Stimulated activated CD8-positive, alpha-beta memory T cell treated with anti-CD3 and anti-CD28 coated beads, Interleukin-7, amount 100 ng/mL, for 48 hours (primary cell): Measurements from ENCODE around the gene KRT79.
"Not testable (repeated sequence)": the region's sequence is repeated elsewhere in the genome, so short reads cannot be mapped to it uniquely, and the experiment has no call there.

Source experiments
- DNase-seq, 2 donors: peaks; one replicate each; pipeline ENCODE4 v3.0.0-alpha.2; 2020; ENCODE audit warnings: low read depth in 1 of 2; ENCODE audit errors: extremely low read depth in 1 of 2

KRT79 gene

DNA sequence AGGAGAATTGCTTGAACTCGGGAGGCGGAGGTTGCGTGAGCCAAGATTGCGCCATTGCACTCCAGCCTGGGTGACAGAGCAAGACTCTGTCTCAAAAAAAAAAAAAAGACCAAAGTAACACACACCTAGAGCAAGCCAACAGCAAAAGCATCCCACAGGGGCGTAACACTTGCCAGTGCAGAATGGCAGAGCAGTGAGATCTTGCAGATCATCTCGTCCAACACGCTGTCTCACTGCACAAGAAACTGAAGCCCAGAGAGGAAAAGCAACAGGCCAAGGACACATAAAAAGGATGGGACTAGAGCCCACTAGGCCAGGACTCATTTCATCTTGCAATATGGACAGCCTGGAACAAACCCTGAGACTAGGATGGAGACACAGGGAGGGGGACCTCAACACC is 27.4 kb upstream of the KRT79 start:
- no peak for DNase-seq

- DNase-seq, result no peak
Observed at GRCh38 chr12:52860102-52860823, 26.2 kb upstream of the KRT79 start.

- DNase-seq, result no peak
Observed at GRCh38 chr12:52857500-52857899, 23.4 kb upstream of the KRT79 start.

DNA sequence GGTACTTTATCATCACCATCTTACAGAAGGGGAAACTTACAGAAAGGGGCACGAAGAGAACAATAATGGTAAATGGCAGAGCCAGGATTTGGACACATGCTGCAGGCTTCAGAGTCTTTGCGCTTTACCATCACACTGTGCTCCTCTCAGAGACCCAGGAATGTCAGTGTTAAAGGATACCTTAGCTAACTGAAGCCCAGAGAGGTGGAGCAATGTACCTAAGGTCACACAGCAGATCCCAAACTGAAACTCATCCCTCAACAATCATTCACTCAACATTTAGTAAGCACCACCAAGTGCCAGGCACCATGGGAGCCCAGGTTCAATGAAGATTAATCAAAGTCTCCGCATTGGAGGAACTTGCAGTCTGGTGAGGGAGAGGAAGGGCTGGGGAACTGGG is 22.7 kb upstream of the KRT79 start:
- no peak for DNase-seq

DNA sequence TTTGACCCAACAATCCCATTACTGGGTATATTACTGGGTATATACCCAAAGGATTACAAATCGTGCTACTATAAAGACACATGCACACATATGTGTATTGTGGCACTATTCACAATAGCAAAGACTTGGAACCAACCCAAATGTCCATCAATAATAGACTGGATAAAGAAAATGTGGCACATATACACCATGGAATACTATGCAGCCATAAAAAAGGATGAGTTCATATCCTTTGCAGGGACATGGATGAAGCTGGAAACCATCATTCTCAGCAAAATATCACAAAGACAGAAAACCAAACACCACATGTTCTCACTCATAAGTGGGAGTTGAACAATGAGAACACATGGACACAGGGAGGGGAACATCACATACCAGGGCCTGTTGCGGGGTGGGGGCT is 22.0 kb upstream of the KRT79 start:
- not testable (repeated sequence) for DNase-seq

- DNase-seq, result no peak
Observed at GRCh38 chr12:52851787-52852186, 17.7 kb upstream of the KRT79 start.

GRCh38 chr12:52850681-52851080 is 16.6 kb upstream of the KRT79 start:
- no peak for DNase-seq

DNA sequence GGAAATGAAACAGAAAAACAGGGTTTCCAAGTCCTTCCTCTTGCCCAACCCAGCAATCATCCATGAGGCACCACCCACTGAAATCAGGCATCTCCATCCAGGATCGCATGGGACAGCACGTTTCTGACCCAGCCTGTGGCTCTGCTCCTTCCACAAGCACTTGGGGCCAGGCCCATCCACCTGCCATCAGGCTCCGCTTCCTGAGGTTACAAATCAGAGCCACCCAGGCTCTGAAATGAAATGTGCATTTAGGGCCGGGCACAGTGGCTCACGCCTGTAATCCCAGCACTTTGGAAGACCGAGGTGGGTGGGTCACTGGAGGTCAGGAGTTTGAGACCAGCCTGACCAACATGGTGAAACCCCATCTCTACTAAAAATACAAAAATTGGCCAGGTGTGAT is 15.4 kb upstream of the KRT79 start:
- DNase-seq, result no peak

DNA sequence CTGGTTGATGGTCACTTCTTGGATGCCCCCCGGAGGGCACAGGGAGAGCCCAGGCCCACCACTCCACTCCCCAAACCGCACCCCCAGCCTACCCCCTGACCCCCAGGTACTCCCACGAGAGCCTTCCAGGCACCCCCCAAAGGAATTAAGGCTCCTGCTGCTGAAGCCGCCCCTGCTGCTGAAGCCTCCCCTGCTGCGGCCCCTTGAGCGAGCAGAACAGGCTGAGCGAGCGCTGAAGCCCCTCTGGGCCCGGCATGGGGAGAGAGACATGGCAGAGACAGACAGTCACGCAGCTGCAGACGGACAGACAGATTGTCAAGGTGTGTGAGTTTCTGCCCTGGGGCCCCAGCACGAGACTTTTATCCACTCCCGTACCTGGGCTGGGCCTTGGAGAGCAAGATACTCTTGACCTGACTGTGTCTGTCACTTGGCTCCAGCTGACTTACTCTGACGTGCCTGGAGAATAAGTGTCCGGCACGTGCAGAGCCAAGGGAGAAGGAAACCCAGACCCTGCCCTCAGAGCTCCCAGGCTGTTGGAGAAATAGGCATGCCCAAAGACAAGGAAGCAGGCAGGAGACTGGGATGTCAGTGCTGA is 14.6 kb upstream of the KRT79 start, which contains the start of gene KRT78:
Gene KRT78 (minus strand): TSS at position 334 of the 595 bp plus-strand sequence. CDS start 64 bp downstream, at position 270.
- no peak for DNase-seq

GRCh38 chr12:52847335-52848102 is 13.4 kb upstream of the KRT79 start:
- no peak for DNase-seq

- DNase-seq, result no peak
Observed at GRCh38 chr12:52846356-52846970, 12.4 kb upstream of the KRT79 start.

GRCh38 chr12:52845946-52846345 is 11.8 kb upstream of the KRT79 start:
- no peak for DNase-seq

DNA sequence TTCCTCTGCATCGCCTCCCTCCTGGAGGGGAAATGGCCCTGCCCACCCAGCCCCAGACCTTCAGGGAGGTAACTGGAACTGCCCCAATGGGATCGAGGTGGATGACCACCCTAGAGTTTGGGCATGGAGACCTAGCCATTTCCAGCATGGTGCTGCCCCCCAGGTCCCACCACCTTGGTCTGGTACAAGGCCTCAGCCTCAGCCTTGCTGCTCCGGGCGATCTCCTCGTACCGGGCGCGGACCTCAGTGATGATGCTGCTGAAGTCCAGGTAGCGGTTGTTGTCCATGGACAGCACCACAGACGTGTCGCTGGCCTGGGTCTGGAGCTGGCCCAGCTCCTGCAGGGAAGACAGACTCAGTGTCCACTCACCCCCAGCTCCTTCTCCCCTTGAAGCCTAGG is 10.3 kb upstream of the KRT79 start:
- no peak for DNase-seq

DNA sequence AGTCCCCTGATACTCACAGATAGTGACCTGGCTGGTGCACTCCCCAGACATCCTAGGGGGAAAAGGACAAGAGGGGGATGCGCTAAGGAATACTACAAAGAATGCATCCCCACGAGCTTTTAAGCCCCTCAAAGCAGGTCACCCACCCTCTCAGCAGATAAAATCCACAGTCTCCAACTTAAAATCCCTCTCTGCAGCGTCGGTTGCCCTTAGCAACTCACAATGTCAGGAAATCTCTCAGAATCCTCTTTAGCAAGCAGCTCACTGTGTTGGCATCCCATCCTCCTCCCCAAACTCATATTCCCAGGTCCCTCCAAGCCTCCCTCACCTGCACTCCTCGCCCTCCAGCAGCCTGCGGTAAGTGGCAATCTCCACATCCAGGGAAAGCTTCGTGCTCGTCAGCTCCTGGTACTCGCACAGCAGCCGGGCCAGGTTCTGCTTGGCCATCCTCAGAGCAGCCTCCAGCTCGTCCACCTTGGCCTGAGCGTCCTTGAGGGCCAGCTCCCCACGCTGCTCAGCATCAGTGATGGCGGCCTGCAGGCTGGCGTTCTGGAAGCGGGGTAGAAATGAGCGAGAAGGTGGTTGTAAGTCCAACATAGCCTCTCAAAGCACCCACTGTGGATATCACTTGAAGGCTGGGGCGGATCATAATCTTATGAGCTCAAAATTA is 5.5 kb upstream of the KRT79 start:
- DNase-seq, result no peak

GRCh38 chr12:52838609-52839435 is 4.7 kb upstream of the KRT79 start:
- DNase-seq, result no peak

GRCh38 chr12:52837781-52838608 is 3.9 kb upstream of the KRT79 start:
- DNase-seq, result no peak

DNA sequence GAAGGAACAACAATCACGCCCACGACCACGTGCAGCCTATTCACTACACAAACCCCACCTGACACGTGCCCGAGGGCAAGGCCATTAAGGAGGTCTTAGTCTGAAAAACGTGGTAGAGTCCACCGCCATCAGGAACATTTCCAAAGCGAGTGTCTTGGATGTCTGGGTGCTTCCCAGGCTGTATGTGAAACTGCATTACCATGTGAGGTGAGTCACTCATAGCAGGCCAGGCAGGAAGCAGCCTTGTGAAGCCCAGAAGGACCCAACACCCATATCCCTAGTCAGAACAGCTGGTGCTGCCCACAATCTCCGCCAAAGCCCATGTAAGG is 3.3 kb upstream of the KRT79 start:
- no peak for DNase-seq

- DNase-seq, result no peak
Observed at GRCh38 chr12:52836491-52837412, 2.6 kb upstream of the KRT79 start.
